Colonic mucosa (tissue), 4 donors: Measurements from ENCODE around the gene SLC17A4. TPM values are rescaled to one million over a fixed set of nuclear protein-coding genes. Genes with fewer than 3 reads are reported as not detected.

Source experiments
- DNase-seq: peaks from one replicate; pipeline ENCODE4 v3.0.0-alpha.2; 2020
- H3K27ac ChIP-seq: fragments of 200-600 bp; one replicate; pipeline ENCODE4 v1.8.0; 2021
- H3K27me3 ChIP-seq: fragments of 200-600 bp; one replicate; pipeline ENCODE4 v1.8.0; 2021
- H3K36me3 ChIP-seq: fragments of 200-600 bp; one replicate; pipeline ENCODE4 v1.8.0; 2021
- H3K4me1 ChIP-seq: fragments of 200-600 bp; one replicate; pipeline ENCODE4 v1.8.0; 2021; ENCODE audit warnings: mild to moderate bottlenecking
- H3K4me3 ChIP-seq: fragments of 200-600 bp; one replicate; pipeline ENCODE4 v1.8.0; 2021
- H3K9ac ChIP-seq, 2 donors: one replicate each; pipeline ENCODE4 v1.7.0; 2013; ENCODE audit warnings: control low read depth in 2 of 2, low read depth in 2 of 2, low read length in 2 of 2
- H3K9me3 ChIP-seq: fragments of 200-600 bp; one replicate; pipeline ENCODE4 v1.8.0; 2021
- CTCF ChIP-seq: fragments of 200-600 bp; IDR thresholded peaks from one replicate; pipeline ENCODE4 v1.8.0; 2022; ENCODE audit warnings: antibody characterized with exemption, mild to moderate bottlenecking
- intact Hi-C: fragments of 100-400 bp; cut with DNase I; formaldehyde crosslinking; loops from one replicate; pipeline ENCODE4 v1.14.1; 2022
- total RNA-seq, 2 donors: library from RNA; stranded (reverse); fragmentation: NEBNext Ultra II Directional in 1 of 2; extraction: Animal tissue kit (Norgen Biotek cat#: 25700) in 1 of 2; gene quantifications; one replicate each; pipeline ENCODE4 v1.2.1, GENCODE V29; 2021
- donor health status: healthy.
- donor health status: DM: no; HTN: no; CAD: no.
- donor health status: DM: no; HTN: no; CAD: no.

SLC17A4 gene
- total RNA-seq, 2 donors from 2014 or later = 11.3 to 27.7 TPM

GRCh38 chr6:25792016-25792415 lies 37.5 kb downstream of the SLC17A4 start:
- Histone ChIP-seq H3K36me3 (no peaks in the 10 kb centered on the region), H3K9me3 (no peaks in the 10 kb centered on the region), H3K9ac (no peak overlapping the region), H3K27me3 (no peaks in the 10 kb centered on the region), H3K4me3 (no peak overlapping the region), H3K27ac (no peak overlapping the region), H3K4me1 (no peaks in the 10 kb centered on the region)
- TF ChIP-seq CTCF = no peak
- intact Hi-C loops = no loop called here
- DNase-seq = no peak

- Histone ChIP-seq H3K4me1 (no peaks in the 10 kb centered on the region), H3K36me3 (no peaks in the 10 kb centered on the region), H3K9ac (no peak overlapping the region), H3K9me3 (no peaks in the 10 kb centered on the region), H3K27me3 (no peaks in the 10 kb centered on the region), H3K27ac (no peak overlapping the region), H3K4me3 (no peak overlapping the region)
- intact Hi-C loops = no loop called here
- DNase-seq = no peak
- TF ChIP-seq CTCF = no peak
Measured at GRCh38 chr6:25793970-25794369, 39.4 kb downstream of the SLC17A4 start.

GRCh38 chr6:25794784-25795183 lies 40.2 kb downstream of the SLC17A4 start:
- DNase-seq = no peak
- no peak overlapping the region for H3K9ac ChIP-seq
- H3K27ac ChIP-seq = no peak overlapping the region
- no peaks in the 10 kb centered on the region for H3K36me3 ChIP-seq
- H3K27me3 ChIP-seq = no peaks in the 10 kb centered on the region
- no peaks in the 10 kb centered on the region for H3K4me1 ChIP-seq
- no peak for TF ChIP-seq CTCF
- intact Hi-C loops = no loop called here
- no peaks in the 10 kb centered on the region for H3K9me3 ChIP-seq
- no peak overlapping the region for H3K4me3 ChIP-seq

GRCh38 chr6:25801436-25801835 lies 46.9 kb downstream of the SLC17A4 start:
- no peak for DNase-seq

GRCh38 chr6:25804804-25805203 lies 50.3 kb downstream of the SLC17A4 start:
- no peaks in the 10 kb centered on the region for H3K9me3 ChIP-seq
- H3K4me3 ChIP-seq = no peak overlapping the region
- intact Hi-C loops = no loop called here
- H3K4me1 ChIP-seq = no peaks in the 10 kb centered on the region
- H3K27me3 ChIP-seq = no peaks in the 10 kb centered on the region
- H3K27ac ChIP-seq = no peak overlapping the region
- no peaks in the 10 kb centered on the region for H3K36me3 ChIP-seq
- H3K9ac ChIP-seq = no peak overlapping the region
- DNase-seq = no peak
- TF ChIP-seq CTCF = no peak

More at GRCh38 chr6:25801436-25801835, 46.9 kb downstream of the SLC17A4 start:
- H3K4me3 ChIP-seq = no peak overlapping the region
- H3K9ac ChIP-seq = no peak overlapping the region
- H3K27me3 ChIP-seq = no peaks in the 10 kb centered on the region
- H3K27ac ChIP-seq = no peak overlapping the region
- H3K36me3 ChIP-seq = no peaks in the 10 kb centered on the region
- TF ChIP-seq CTCF = no peak
- H3K9me3 ChIP-seq = no peaks in the 10 kb centered on the region
- no peaks in the 10 kb centered on the region for H3K4me1 ChIP-seq
- intact Hi-C loops = no loop called here

- Histone ChIP-seq H3K9me3 (no peaks in the 10 kb centered on the region), H3K36me3 (no peaks in the 10 kb centered on the region), H3K27me3 (no peaks in the 10 kb centered on the region), H3K27ac (no peak overlapping the region), H3K4me3 (no peak overlapping the region), H3K9ac (no peak overlapping the region), H3K4me1 (no peaks in the 10 kb centered on the region)
- no peak for DNase-seq
- TF ChIP-seq CTCF = no peak
- intact Hi-C loops = no loop called here
Measured at GRCh38 chr6:25815194-25815593, 60.7 kb downstream of the SLC17A4 start.
